ENCODE results near the gene SLC35F1. TPM values are rescaled to one million over a fixed set of nuclear protein-coding genes. Genes with fewer than 3 reads are reported as not detected.

SLC35F1 gene
- total RNA-seq, 1 donor from 2014 or later = not detected

GRCh38 chr6:117951783-117952182 lies 44.7 kb downstream of the SLC35F1 start:
- Mint-ChIP-seq H3K4me3 (ENCODE audit: unreplicated experiment) (no peak overlapping the region), H3K4me1 (ENCODE audit: unreplicated experiment) (no peaks in the 10 kb centered on the region), H3K27ac (ENCODE audit: unreplicated experiment) (no peak overlapping the region), H3K27me3 (ENCODE audit: unreplicated experiment) (no peaks in the 10 kb centered on the region), H3K9me3 (ENCODE audit: unreplicated experiment) (no peaks in the 10 kb centered on the region), H3K36me3 (ENCODE audit: unreplicated experiment) (no peaks in the 10 kb centered on the region)
- DNase-seq (ENCODE audit: extremely low spot score, unreplicated experiment) = no peak
- TF ChIP-seq CTCF (IDR thresholded peaks at IDR 0.05) = no peak

DNA sequence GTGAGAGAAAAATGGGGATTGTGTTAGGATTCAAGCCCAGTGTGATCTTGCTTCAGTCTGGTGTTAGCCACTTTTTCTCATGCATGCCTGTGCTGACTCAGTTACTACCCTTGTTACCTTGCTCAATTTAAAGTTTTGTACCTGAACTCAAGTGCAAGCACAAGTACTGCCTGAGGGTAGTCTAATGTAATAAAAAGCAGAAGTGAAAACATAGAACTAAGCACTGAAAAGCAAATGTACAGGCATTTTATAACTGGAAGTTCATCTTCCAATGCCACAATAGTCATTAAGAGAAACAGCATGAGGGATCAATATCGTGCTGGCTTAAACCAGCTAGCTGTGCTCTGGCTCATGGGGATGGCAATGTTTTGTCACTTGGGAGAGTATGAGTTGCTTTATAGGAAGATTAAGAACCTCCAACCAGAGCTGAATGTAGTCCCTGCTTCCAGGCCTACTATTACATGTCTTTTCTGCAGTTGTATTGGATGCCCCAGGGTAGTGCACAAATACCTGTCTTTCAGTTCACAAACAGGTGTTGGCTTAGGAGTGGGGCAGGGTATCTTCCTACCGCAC lies 48.7 kb downstream of the SLC35F1 start:
- no peak overlapping the region for H3K4me3 Mint-ChIP-seq (ENCODE audit: unreplicated experiment)
- no peaks in the 10 kb centered on the region for H3K27me3 Mint-ChIP-seq (ENCODE audit: unreplicated experiment)
- no peak for DNase-seq (ENCODE audit: extremely low spot score, unreplicated experiment)
- H3K4me1 Mint-ChIP-seq (ENCODE audit: unreplicated experiment) = no peaks in the 10 kb centered on the region
- H3K9me3 Mint-ChIP-seq (ENCODE audit: unreplicated experiment) = no peaks in the 10 kb centered on the region
- H3K36me3 Mint-ChIP-seq (ENCODE audit: unreplicated experiment) = no peaks in the 10 kb centered on the region
- no peak overlapping the region for H3K27ac Mint-ChIP-seq (ENCODE audit: unreplicated experiment)
- no peak for TF ChIP-seq CTCF (IDR thresholded peaks at IDR 0.05)

- Mint-ChIP-seq H3K27ac (ENCODE audit: unreplicated experiment) (no peak overlapping the region), H3K4me3 (ENCODE audit: unreplicated experiment) (no peak overlapping the region), H3K36me3 (ENCODE audit: unreplicated experiment) (no peaks in the 10 kb centered on the region), H3K9me3 (ENCODE audit: unreplicated experiment) (no peaks in the 10 kb centered on the region), H3K27me3 (ENCODE audit: unreplicated experiment) (no peaks in the 10 kb centered on the region), H3K4me1 (ENCODE audit: unreplicated experiment) (no peaks in the 10 kb centered on the region)
- DNase-seq (ENCODE audit: extremely low spot score, unreplicated experiment) = no peak
- TF ChIP-seq CTCF (IDR thresholded peaks at IDR 0.05) = no peak
Observed at GRCh38 chr6:117956386-117956785, 49.3 kb downstream of the SLC35F1 start.

DNA sequence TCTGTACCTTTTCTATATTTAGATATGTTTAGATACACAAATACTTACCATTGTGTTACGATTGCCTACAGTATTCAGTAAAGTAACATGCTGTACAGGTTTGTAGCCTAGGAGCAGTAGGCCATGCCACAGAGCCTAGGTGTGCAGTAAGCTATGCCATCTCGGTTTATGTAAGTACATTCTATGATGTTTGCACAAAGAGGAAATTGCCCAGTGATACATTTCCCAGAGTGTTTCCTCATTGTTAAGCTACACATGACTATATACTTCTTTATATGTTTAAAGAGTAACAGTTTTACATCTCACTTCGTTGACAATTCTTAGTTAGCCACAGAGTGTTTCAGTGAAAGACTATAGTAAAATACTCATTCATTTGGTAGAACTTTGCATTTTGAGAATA lies 51.5 kb downstream of the SLC35F1 start:
- H3K9me3 Mint-ChIP-seq (ENCODE audit: unreplicated experiment) = no peaks in the 10 kb centered on the region
- H3K4me3 Mint-ChIP-seq (ENCODE audit: unreplicated experiment) = no peak overlapping the region
- no peak for DNase-seq (ENCODE audit: extremely low spot score, unreplicated experiment)
- H3K4me1 Mint-ChIP-seq (ENCODE audit: unreplicated experiment) = no peaks in the 10 kb centered on the region
- H3K27ac Mint-ChIP-seq (ENCODE audit: unreplicated experiment) = no peak overlapping the region
- H3K27me3 Mint-ChIP-seq (ENCODE audit: unreplicated experiment) = no peaks in the 10 kb centered on the region
- H3K36me3 Mint-ChIP-seq (ENCODE audit: unreplicated experiment) = no peaks in the 10 kb centered on the region
- TF ChIP-seq CTCF (IDR thresholded peaks at IDR 0.05) = no peak

GRCh38 chr6:117960877-117961276 lies 53.8 kb downstream of the SLC35F1 start:
- no peak for DNase-seq (ENCODE audit: extremely low spot score, unreplicated experiment)
- H3K27me3 Mint-ChIP-seq (ENCODE audit: unreplicated experiment) = no peaks in the 10 kb centered on the region
- H3K4me1 Mint-ChIP-seq (ENCODE audit: unreplicated experiment) = no peaks in the 10 kb centered on the region
- no peak for TF ChIP-seq CTCF (IDR thresholded peaks at IDR 0.05)
- H3K4me3 Mint-ChIP-seq (ENCODE audit: unreplicated experiment) = no peak overlapping the region
- H3K36me3 Mint-ChIP-seq (ENCODE audit: unreplicated experiment) = no peaks in the 10 kb centered on the region
- H3K9me3 Mint-ChIP-seq (ENCODE audit: unreplicated experiment) = peaks cover 8% of the 10 kb centered on the region
- no peak overlapping the region for H3K27ac Mint-ChIP-seq (ENCODE audit: unreplicated experiment)
